ENCODE results near the gene RASAL2.

Gene RASAL2

DNA sequence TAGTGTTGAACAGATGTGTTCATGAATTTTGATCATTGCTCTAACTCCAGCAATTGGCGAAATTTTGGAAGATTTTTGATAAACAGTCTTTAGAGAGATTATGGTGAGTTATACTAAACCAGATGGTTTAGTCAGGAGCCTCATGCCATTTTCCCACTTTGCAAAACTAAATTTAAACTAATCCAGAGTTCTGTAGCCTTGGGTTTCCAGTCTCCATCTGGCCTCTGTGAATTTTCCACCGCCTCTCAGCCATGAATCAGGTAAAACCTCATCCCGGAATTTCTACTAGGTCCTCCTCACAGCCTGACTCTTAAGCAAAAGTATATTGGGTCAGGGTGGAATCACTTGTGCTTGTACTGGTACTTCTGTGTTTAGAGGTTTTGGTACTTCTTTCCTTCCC is 358.1 kb downstream of the RASAL2 start:
- no peak for DNase-seq
- no peak for TF ChIP-seq GATA1 (IDR thresholded peaks at IDR 0.05; ENCODE audit: low read depth, low read length)
- no peak for TF ChIP-seq POLR2A (IDR thresholded peaks at IDR 0.05; ENCODE audit: low read length)

DNA sequence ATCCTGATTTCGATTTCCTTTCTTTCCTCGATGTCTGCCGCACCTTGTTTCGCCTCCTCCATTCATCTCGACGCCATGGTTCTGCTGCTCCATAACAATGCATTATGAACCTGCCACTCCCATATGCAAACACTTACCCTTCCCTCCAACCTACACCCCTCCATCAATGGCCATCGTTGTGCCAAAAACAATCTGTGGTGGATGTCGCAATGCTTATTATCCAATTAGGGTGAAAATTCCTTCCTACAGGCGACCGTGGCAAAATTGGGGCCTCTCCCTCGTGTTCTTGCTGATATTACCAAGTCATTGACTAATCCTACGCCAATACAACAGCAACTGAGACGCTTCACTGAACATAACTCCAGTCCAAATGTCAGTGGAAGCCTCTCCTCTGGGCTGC is 362.6 kb downstream of the RASAL2 start:
- no peak for TF ChIP-seq POLR2A (IDR thresholded peaks at IDR 0.05; ENCODE audit: low read length)
- no peak for TF ChIP-seq GATA1 (IDR thresholded peaks at IDR 0.05; ENCODE audit: low read depth, low read length)
- DNase-seq: no peak

DNA sequence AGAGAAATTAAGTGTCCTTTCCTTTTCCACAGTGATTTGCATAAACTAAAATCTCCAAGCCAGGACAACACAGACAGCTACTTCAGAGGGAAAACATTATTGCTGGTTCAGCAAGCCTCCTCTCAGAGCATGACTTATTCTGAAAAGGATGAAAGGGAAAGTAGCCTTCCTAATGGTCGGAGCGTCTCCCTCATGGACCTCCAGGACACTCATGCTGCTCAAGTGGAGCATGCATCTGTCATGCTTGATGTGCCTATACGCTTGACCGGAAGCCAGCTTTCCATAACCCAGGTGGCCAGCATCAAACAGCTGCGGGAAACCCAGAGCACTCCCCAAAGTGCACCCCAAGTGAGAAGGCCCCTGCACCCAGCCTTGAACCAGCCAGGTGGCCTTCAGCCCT is 363.7 kb downstream of the RASAL2 start:
- DNase-seq: no peak
- TF ChIP-seq POLR2A (IDR thresholded peaks at IDR 0.05; ENCODE audit: low read length) (no peak), GATA1 (IDR thresholded peaks at IDR 0.05; ENCODE audit: low read depth, low read length) (no peak)

DNA sequence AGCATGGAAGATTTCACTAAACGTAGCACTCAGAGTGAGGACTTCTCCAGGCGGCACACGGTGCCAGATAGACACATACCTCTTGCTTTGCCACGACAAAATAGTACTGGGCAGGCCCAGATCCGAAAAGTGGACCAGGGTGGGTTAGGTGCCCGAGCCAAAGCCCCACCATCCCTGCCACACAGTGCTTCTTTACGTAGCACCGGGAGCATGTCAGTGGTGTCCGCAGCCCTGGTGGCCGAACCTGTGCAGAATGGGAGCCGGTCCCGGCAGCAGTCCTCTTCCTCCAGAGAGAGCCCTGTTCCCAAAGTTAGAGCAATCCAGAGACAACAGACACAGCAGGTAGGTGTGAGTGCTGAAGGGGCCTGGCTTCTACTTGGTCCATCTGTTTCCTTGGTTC is 364.3 kb downstream of the RASAL2 start:
- TF ChIP-seq GATA1 (IDR thresholded peaks at IDR 0.05; ENCODE audit: low read depth, low read length) (no peak), POLR2A (IDR thresholded peaks at IDR 0.05; ENCODE audit: low read length) (no peak)
- no peak for DNase-seq

DNA sequence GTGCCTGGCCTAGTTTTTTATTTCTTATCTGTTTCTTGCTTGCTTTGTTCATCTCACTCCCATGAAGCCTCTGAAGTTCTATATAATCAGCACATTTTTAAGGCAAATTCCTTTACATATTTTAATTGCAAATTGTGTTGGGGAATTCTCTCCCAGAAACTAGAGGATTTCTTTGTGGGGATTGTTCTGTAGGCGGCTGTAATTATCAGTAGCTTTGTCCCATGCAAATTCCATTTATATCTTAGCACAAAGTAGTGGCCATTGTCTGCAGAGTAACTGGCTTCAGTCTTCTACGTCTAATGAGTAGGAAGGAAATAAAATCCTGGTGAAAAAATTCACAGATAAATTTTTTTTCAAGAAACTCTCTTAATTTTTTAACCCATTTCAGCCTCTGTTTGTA is 367.2 kb downstream of the RASAL2 start:
- no peak for DNase-seq
- no peak for TF ChIP-seq POLR2A (IDR thresholded peaks at IDR 0.05; ENCODE audit: low read length)
- TF ChIP-seq GATA1 (IDR thresholded peaks at IDR 0.05; ENCODE audit: low read depth, low read length): no peak

DNA sequence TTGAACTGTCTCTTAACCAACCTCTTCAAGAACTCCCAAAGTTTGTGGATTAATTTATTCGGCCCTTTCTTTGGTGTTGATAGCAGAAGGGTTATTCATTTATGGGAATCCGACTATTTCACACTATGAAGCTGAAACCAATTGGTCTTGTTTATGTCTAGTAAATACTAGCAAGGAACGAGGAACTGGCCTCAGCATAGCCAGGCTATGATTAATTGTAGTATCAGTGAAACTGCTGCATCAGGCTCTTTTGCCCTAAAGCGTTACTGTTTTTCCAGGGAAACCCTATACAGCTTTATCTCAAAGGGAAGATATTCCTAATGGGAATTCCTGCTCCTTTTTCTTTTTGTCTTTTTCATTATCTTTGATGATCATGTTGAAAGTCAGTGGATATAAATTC is 367.8 kb downstream of the RASAL2 start:
- TF ChIP-seq POLR2A (IDR thresholded peaks at IDR 0.05; ENCODE audit: low read length): no peak
- no peak for TF ChIP-seq GATA1 (IDR thresholded peaks at IDR 0.05; ENCODE audit: low read depth, low read length)

DNA sequence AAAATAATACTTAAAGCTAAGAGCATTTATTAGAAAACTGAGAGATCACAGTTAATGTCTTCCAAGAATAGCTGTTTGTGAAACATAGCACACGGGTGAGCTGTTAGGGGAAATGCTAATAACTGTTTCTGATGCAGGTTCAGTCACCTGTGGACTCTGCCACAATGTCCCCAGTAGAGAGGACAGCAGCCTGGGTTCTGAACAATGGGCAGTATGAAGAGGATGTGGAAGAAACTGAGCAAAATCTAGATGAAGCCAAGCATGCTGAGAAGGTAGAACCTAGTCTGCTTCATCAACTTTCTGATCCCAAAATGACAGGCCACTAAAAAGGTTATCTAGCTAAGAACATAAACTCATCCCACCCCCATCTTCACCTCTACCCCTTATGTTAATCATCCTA is 370.2 kb downstream of the RASAL2 start:
- no peak for DNase-seq
- TF ChIP-seq GATA1 (IDR thresholded peaks at IDR 0.05; ENCODE audit: low read depth, low read length) (no peak), POLR2A (IDR thresholded peaks at IDR 0.05; ENCODE audit: low read length) (no peak)

More for the DNA sequence above, 367.8 kb downstream of the RASAL2 start:
- DNase-seq: no peak

DNA sequence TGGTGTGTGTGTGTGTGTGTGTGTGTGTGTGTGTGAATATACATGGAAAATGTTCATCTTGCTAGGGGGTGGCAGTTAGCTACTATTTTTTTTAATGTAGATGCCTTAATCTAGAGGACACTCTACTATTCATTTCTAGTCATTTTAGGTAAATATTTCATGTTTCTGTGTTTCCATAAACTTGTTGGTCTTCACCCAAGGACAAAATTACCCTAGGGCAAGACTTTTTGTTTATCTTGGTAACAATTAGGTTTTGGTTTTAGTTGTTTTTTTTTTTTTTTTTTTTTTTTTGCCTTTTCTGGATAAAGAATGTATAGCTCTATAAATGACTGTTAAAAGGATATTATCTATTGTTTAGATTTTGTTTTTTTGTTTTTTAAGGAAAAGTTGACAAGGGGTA is 370.7 kb downstream of the RASAL2 start:
- TF ChIP-seq GATA1 (IDR thresholded peaks at IDR 0.05; ENCODE audit: low read depth, low read length) (no peak), POLR2A (IDR thresholded peaks at IDR 0.05; ENCODE audit: low read length) (no peak)
- no peak for DNase-seq

DNA sequence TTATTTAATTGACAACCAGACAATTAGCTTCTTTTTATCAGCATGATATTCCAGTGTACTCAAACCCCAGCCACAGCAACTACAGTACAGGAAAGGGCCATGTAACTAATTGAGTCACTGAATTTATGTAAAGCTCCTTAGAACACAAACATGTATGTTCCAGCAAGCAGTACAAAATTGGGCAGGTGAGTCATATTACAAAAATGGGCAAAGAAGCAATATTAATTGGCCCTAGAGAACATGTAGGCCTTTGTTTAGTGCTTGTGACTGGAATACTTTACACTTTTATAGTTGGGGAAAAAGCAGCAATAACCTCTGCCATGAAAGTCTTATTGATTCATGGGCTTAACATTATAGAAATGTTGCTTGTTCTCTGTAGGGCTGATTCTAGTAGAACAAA is 371.1 kb downstream of the RASAL2 start:
- TF ChIP-seq GATA1 (IDR thresholded peaks at IDR 0.05; ENCODE audit: low read depth, low read length): no peak
- no peak for TF ChIP-seq POLR2A (IDR thresholded peaks at IDR 0.05; ENCODE audit: low read length)
- no peak for DNase-seq

DNA sequence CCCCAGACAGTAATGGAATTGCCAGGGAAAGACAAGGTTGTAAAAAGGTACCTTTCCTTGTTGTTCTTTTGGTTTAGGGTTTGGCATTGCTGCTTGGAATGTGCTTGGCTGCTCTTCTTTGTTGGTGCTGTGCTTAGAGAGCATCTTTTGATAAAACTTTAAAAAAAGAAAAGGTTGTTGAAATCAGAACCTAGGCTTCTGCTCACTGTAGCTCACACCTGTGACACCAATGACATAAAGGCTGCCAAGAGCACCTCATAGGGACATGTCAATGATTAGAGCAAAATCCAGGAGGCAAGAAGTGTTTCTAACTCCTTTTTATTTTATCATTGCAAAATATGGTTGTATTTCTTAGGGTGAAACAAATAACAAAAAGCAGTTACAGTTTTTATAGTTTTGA is 373.9 kb downstream of the RASAL2 start:
- TF ChIP-seq GATA1 (IDR thresholded peaks at IDR 0.05; ENCODE audit: low read depth, low read length) (no peak), POLR2A (IDR thresholded peaks at IDR 0.05; ENCODE audit: low read length) (no peak)
- DNase-seq: no peak

DNA sequence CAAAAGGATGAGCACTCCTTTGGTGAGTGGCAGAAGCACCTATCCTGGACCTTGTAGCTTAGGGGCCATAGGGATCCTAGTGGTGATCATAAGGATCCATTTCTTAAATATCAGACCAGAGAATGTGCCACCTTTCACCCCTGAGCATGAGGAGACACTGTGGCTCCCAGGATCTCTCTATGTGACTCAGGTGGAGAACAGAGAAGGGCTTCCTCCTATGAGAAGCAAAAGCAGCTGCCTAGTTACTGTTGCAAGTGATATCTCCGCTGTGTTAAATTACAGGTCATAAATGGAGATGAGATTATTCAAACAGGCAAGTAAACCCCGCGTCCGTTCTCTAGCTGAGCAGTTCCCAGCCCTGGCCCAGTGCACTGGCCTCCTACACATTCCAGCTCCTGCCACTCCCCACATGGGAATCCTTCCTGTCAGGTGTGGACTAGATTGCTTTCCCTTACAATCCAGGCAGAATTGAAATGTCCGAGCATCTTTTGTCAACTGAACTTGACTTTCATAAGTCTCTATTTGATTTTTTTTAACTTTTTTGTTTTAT is 376.6 kb downstream of the RASAL2 start:
- no peak for DNase-seq

DNA sequence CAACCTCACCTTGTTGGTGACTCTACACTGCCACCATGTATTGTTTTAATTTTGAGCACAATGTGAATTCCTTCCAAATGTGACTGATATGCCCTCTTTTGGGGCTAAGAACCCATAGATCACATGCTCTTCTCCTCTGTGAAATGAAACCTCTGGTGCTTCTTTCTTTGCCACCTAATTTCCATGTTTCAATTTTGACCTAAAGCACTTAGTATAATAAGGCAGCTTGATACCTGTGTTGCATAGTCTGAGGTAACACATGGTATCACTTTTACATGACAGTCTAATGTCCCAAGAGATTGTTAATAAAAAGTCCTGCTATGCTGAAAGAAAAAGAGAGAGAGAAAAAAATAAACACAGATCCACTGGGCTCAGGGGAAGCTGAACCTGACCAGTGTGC is 378.6 kb downstream of the RASAL2 start:
- no peak for TF ChIP-seq POLR2A (IDR thresholded peaks at IDR 0.05; ENCODE audit: low read length)
- DNase-seq: no peak

More for the DNA sequence above, 376.6 kb downstream of the RASAL2 start:
- TF ChIP-seq GATA1 (IDR thresholded peaks at IDR 0.05; ENCODE audit: low read depth, low read length) (no peak), POLR2A (IDR thresholded peaks at IDR 0.05; ENCODE audit: low read length) (no peak)

DNA sequence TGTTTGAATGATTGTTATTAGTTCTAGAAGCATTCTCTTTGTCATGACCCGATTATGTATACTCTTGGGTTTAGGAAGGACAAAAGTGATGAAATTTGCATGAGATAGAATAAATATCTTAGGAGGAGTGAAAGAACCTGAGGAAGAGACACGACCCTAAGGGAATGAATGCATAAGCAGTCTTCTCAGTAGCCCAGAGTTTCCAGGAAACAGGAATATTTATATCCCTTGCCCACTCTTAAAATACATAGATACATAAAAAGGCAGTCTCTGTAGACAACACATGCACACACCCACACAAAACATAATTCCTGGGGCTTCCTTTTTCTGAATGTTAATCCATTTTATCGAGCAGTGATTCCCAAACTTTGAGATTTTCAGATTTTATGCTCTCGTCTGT is 383.5 kb downstream of the RASAL2 start:
- no peak for DNase-seq
- no peak for TF ChIP-seq GATA1 (IDR thresholded peaks at IDR 0.05; ENCODE audit: low read depth, low read length)
- no peak for TF ChIP-seq POLR2A (IDR thresholded peaks at IDR 0.05; ENCODE audit: low read length)

DNA sequence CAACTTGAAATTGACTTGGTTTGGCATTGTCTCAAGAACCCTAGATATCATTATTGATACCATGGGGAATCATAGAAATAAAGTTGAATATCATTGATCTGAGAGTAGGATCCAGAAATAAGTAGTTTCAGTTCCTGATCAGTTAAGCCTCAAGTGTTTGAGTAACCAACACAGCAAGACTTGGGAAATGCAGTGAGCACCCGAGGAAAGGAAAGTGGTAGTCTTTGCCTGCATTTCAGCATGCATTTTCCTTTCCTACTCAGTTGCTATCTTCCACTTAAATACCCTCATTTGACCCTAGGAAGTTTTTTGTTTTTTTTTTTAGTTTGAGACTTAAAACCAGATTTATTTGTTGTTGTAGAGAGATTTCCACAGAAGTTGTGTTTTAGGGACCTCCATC is 383.9 kb downstream of the RASAL2 start:
- DNase-seq: no peak
- no peak for TF ChIP-seq POLR2A (IDR thresholded peaks at IDR 0.05; ENCODE audit: low read length)
- no peak for TF ChIP-seq GATA1 (IDR thresholded peaks at IDR 0.05; ENCODE audit: low read depth, low read length)

DNA sequence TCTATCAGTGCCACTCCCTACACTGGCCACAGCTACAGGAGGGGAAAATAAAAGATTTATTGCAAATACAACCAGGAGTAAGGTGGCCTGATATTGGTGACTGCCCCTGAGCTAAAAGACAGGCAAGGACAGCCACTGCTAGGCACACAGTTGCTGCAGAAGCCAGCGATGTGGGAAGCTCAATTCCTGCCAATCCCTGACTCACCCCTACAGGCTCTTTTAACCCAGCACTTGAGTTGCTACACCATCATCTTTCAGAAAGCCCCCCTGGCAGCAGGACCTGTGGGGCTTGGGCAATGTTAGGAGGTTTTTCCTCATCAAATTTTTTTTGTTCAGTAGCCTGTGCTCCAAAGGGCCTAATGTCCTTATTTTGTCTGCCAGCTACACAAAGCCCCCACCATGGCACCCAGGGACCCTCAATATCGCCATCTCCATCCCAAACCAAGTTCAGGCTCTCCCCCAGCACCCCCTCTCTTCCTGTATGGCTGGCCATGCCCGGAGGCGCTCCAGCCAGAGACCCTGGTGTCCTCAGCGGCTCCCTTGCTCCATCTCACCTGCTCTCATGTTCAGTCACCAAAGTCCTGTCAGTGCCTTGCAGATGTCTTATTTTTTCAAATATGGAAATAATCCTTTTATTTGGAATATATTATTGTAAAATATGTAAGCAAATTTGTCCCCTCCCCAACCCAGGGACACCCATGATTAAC is 389.5 kb downstream of the RASAL2 start:
- DNase-seq: no peak
- no peak for TF ChIP-seq POLR2A (IDR thresholded peaks at IDR 0.05; ENCODE audit: low read length)
- no peak for TF ChIP-seq GATA1 (IDR thresholded peaks at IDR 0.05; ENCODE audit: low read depth, low read length)

All from erythroblast (primary cell).